Right atrium auricular region (tissue), 2 donors: Measurements from ENCODE around the gene CHCT1. TPM values are rescaled to one million over a fixed set of nuclear protein-coding genes. Genes with fewer than 3 reads are reported as not detected.

Source experiments
- DNase-seq: peaks from one replicate; pipeline ENCODE4 v3.0.0-alpha.2; 2019; ENCODE audit warnings: low spot score
- H3K27ac ChIP-seq, 2 donors: fragments of 200-600 bp; sonication (generic); 1 replicate in 1 of 2; 2 replicates in 1 of 2; pipeline ENCODE4 v1.5.1; 2016 to 2019
- H3K27me3 ChIP-seq, 2 donors: fragments of 200-600 bp; sonication (generic); one replicate each; pipeline versions ENCODE4 v1.5.1 to v1.6.0; 2017 to 2019
- H3K36me3 ChIP-seq: fragments of 200-600 bp; sonication (generic); one replicate; pipeline ENCODE4 v1.5.1; 2016
- H3K4me1 ChIP-seq, 2 donors: fragments of 200-600 bp; sonication (generic); one replicate each; pipeline versions ENCODE4 v1.5.1 to v1.6.0; 2017 to 2019
- H3K4me3 ChIP-seq, 2 donors: fragments of 200-600 bp; sonication (generic); 1 replicate in 1 of 2; 2 replicates in 1 of 2; pipeline ENCODE4 v1.5.1; 2017 to 2019; ENCODE audit warnings: mild to moderate bottlenecking in 1 of 2, moderate library complexity in 1 of 2
- H3K9me3 ChIP-seq, 2 donors: fragments of 200-600 bp; sonication (generic); one replicate each; pipeline ENCODE4 v1.5.1; 2019
- total RNA-seq, 2 donors: library from RNA; depleted of rRNA; stranded (reverse); fragments of >200 nt; gene quantifications; one replicate each; pipeline ENCODE4 v1.1.0, GENCODE V29; 2016
- TF ChIP-seq, protein P1 (sequence below), 2 donors: fragments of 200-600 bp; sonication (generic); IDR thresholded peaks; one replicate each; pipeline ENCODE4 v1.5.1; 2019; ENCODE audit warnings: antibody characterized with exemption in 2 of 2

The CHCT1 gene
- total RNA-seq, 2 donors from 2014 or later: not detected

DNA sequence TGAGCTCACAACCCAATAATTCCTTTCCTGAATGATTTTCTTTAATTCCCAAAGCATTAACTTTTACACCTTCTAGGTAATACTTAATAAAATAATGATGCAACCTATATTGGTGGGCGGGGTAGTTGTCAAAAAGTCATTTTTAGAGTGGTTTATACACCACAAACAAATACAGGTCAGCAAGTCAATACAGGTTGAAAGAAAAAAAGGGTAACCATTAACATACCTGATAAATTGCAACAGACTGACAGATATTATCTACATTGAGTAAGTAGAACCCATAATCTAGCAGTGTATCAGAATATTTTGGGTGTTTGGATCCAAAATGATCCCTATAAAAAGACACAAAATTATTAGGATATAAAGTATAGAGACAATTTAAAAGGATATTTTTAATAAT lies 39.3 kb downstream of the CHCT1 start:
- Histone ChIP-seq H3K27me3 (no peaks in the 10 kb centered on the region), H3K27ac (no peak overlapping the region), H3K4me1 (peaks cover 0 to 5% of the 10 kb centered on the region in 2 donors), H3K9me3 (no peaks in the 10 kb centered on the region), H3K4me3 (no peak overlapping the region), H3K36me3 (peaks cover 54% of the 10 kb centered on the region)
- DNase-seq: no peak
- TF ChIP-seq, protein P1, sequence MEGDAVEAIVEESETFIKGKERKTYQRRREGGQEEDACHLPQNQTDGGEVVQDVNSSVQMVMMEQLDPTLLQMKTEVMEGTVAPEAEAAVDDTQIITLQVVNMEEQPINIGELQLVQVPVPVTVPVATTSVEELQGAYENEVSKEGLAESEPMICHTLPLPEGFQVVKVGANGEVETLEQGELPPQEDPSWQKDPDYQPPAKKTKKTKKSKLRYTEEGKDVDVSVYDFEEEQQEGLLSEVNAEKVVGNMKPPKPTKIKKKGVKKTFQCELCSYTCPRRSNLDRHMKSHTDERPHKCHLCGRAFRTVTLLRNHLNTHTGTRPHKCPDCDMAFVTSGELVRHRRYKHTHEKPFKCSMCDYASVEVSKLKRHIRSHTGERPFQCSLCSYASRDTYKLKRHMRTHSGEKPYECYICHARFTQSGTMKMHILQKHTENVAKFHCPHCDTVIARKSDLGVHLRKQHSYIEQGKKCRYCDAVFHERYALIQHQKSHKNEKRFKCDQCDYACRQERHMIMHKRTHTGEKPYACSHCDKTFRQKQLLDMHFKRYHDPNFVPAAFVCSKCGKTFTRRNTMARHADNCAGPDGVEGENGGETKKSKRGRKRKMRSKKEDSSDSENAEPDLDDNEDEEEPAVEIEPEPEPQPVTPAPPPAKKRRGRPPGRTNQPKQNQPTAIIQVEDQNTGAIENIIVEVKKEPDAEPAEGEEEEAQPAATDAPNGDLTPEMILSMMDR (IDR thresholded peaks at IDR 0.05): no peak

DNA sequence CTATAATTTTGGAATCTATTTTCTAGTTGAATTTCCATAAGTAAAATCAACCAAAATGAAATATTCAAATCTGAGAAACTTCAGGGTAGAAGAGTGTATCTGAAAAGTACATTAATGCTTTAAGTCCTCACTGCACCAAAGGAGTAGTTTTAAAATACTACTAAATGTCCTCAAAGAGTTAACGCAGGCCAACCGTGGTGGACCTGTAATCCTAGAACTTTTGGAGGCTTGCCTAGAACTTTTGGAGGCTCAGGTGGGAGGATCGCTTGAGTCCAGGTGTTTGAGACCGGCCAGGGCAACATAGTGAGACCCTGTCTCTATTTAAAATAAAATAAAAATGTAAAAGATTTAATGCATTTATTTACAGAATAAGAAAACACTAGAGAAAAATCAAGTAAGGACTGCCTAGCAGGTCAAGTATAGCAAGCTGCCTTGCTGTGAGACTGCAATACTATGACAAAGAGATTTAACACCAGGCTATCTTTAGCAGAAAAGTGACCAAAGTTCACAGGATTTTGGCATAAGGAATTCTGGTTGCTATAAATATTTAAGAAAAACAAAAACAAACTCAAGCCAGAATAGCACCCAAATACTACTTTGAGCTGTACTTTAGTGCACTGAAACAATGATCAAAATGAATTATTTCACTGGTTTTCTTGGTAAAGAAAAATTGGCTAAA lies 41.0 kb downstream of the CHCT1 start:
- Histone ChIP-seq H3K27me3 (no peaks in the 10 kb centered on the region), H3K4me1 (peaks cover 0 to 12% of the 10 kb centered on the region in 2 donors), H3K36me3 (peaks cover 37% of the 10 kb centered on the region), H3K27ac (peak overlapping the region in 1 of 2 donors; percentile 40), H3K9me3 (no peaks in the 10 kb centered on the region), H3K4me3 (no peak overlapping the region)
- TF ChIP-seq, protein P1 (IDR thresholded peaks at IDR 0.05): no peak
- no peak for DNase-seq

DNA sequence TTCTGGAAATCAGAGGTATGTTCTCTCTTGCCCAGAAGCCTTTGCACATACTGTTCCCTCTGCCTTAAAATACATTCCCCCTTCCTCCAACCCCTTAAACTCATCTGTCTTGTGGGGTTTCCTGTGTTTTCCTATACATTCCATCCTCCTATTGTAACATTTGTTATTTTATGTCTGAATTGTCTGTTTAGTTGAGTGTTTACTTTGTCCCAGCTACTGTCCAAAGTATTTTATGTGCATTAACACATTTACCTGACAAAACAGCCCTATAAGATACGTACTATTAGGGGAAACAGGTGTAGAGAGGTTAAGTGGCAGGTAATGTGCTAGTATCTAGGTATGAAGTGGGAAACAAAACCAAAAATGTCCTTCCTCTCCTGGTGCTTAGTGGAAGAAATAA lies 42.1 kb downstream of the CHCT1 start:
- no peaks in the 10 kb centered on the region for H3K9me3 ChIP-seq
- TF ChIP-seq, protein P1 (IDR thresholded peaks at IDR 0.05): no peak
- no peak overlapping the region for H3K4me3 ChIP-seq
- H3K4me1 ChIP-seq: peaks cover 0 to 21% of the 10 kb centered on the region in 2 donors
- DNase-seq: no peak
- H3K27ac ChIP-seq: no peak overlapping the region
- H3K27me3 ChIP-seq: no peaks in the 10 kb centered on the region
- peaks cover 27% of the 10 kb centered on the region for H3K36me3 ChIP-seq

DNA sequence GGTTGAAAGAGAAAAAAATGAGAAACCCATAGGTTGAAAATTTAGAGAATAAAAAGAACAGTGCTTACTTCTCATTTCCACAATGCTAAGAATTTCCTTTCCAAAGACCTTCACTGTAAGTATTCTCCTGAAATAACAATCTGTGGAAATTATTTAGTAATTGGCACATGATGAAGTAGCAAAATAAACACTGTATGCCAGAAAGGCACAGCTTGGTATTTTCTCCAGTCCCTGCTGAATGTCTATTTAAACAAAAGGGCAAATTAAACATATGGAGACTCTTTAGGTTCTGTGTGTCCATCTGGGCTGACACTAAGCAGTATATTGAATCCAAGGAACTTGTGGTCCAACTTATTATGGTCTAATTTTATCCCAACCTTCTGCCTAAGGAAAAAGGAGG lies 46.1 kb downstream of the CHCT1 start:
- TF ChIP-seq, protein P1 (IDR thresholded peaks at IDR 0.05): no peak
- Histone ChIP-seq H3K4me3 (no peak overlapping the region), H3K9me3 (no peaks in the 10 kb centered on the region), H3K36me3 (no peaks in the 10 kb centered on the region), H3K27me3 (no peaks in the 10 kb centered on the region), H3K27ac (peak overlapping the region; percentile 4 to 14), H3K4me1 (peaks cover 0 to 33% of the 10 kb centered on the region in 2 donors)
- DNase-seq: no peak

DNA sequence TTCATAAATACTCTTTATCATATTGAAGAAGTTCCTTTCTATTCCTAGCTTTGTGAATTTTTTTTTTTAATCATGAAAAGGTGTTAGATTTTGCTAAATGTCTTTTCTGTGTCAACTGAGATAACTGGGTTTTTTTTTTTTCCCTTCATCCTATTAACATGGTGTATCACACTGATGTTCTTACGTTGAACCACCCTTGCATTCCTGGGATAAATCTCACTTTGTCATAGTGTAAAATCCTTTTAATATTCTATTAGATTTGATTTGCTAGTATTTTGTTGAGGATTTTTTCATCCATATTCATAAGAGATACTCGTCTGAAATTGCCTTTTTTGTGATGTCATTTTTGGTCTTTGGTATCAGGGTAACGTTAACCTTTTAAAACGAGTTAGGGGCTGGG lies 49.2 kb downstream of the CHCT1 start:
- Histone ChIP-seq H3K36me3 (no peaks in the 10 kb centered on the region), H3K9me3 (no peaks in the 10 kb centered on the region), H3K27me3 (no peaks in the 10 kb centered on the region), H3K4me3 (no peak overlapping the region), H3K27ac (no peak overlapping the region), H3K4me1 (peaks cover 0 to 27% of the 10 kb centered on the region in 2 donors)
- DNase-seq: no peak
- TF ChIP-seq, protein P1 (IDR thresholded peaks at IDR 0.05): no peak

DNA sequence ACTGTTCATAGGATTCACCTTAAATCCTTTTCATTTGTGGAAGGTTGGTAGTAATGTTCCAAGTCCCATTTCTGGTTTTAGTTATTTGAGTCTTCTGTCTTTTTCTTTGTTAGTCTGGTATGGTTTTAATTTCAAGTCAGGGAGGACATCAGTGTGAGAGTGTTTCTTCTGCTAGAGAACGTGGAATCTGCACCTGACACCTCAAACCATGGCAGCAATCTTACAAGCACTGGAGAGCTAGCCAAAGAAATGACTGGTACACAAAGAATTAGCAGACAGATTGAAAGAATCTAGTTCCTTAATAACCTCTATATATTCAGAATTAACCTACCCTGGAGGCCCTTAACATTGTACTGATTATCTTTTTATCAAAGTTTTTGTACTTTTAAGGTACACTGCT lies 50.2 kb downstream of the CHCT1 start:
- DNase-seq: no peak
- Histone ChIP-seq H3K36me3 (no peaks in the 10 kb centered on the region), H3K27ac (no peak overlapping the region), H3K4me1 (peaks cover 0 to 27% of the 10 kb centered on the region in 2 donors), H3K4me3 (no peak overlapping the region), H3K27me3 (no peaks in the 10 kb centered on the region), H3K9me3 (no peaks in the 10 kb centered on the region)
- TF ChIP-seq, protein P1 (IDR thresholded peaks at IDR 0.05): no peak
